Lower leg skin (tissue), 4 donors: ENCODE data around the gene POM121L2. TPM values are rescaled to one million over a fixed set of nuclear protein-coding genes. Genes with fewer than 3 reads are reported as not detected.

Experiments used
- DNase-seq, 2 donors: peaks; one replicate each; pipeline ENCODE4 v3.0.0-alpha.2; 2019; ENCODE audit warnings: low spot score in 2 of 2
- H3K4me3 ChIP-seq: fragments of 200-600 bp; sonication (generic); 2 replicates; pipeline ENCODE4 v1.5.1; 2017; ENCODE audit warnings: mild to moderate bottlenecking, low read depth; ENCODE audit not compliant: poor library complexity, severe bottlenecking
- POLR2A ChIP-seq, 2 donors: fragments of 450-650 bp; IDR thresholded peaks; one replicate each; pipeline ENCODE4 v1.6.1; 2016 to 2017; ENCODE audit warnings: antibody characterized with exemption in 2 of 2, mild to moderate bottlenecking in 1 of 2, moderate library complexity in 1 of 2
- WGBS, 2 donors: methylation state at CpG; one replicate each; pipeline ENCODE4 v1.1.5; 2018; 5-methylcytosine and 5-hydroxymethylcytosine counted together
- intact Hi-C: fragments of 100-400 bp; cut with DNase I; formaldehyde crosslinking; loops from one replicate; pipeline ENCODE4 v1.15.0; 2023; ENCODE audit warnings: low total_unique reads
- total RNA-seq, 4 donors: library from RNA; depleted of rRNA; stranded (reverse); fragments of >200 nt; gene quantifications; one replicate each; pipeline ENCODE4 v1.1.0, GENCODE V29; 2016
- TF ChIP-seq, protein P1 (sequence below), 3 donors: fragments of 450-650 bp; IDR thresholded peaks; one replicate each; pipeline ENCODE4 v1.5.1; 2016; ENCODE audit warnings: antibody characterized with exemption in 3 of 3, mild to moderate bottlenecking in 3 of 3, moderate library complexity in 2 of 3

Gene POM121L2
- total RNA-seq, 4 donors from 2014 or later, result not detected

DNA sequence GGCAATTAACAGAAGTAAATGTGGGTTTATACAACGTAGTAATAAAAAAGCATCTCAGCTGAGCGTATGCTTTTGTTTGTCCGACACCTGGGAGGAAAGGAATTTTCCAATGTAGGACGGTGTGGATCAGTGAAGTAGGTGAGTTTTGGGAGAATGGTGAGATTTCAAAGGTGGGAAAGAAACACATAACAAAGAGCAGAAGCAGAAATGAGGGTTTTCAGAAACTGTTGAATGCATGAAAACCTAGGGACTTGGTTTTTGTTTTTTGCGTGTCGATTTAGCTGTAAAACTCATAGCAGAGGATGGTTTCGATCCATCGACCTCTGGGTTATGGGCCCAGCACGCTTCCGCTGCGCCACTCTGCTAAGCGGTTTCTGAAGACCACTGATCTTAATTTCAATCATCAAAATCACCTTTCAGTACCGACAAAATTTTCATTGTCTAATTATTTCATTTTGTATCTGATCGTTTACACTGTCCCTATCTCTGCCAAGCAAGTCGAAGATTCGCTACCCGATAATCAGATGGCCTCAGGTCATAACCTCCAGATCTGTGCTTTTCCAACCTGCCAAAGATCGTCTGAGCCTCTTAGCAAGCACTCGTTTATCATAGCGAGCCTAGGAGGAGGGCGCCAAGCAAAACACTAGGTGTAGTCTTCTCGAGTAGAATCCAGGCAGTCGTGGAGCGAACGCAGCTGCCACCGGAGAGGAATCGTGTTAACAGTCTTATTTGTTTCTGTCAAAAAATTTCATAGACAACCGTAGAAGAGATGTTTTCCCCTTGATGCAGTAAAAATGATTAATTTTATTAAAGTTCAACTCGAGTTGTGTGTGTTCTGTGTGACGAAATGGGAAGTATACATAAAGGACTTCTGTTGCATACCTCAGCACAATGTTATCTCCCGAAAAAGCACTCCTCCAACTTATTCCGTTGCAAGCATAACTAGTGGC is 20.9 kb upstream of the POM121L2 start:
- WGBS, 2 donors, result 7% methylated on average over 32 of the region's 32 CpGs
- TF ChIP-seq, protein P1, sequence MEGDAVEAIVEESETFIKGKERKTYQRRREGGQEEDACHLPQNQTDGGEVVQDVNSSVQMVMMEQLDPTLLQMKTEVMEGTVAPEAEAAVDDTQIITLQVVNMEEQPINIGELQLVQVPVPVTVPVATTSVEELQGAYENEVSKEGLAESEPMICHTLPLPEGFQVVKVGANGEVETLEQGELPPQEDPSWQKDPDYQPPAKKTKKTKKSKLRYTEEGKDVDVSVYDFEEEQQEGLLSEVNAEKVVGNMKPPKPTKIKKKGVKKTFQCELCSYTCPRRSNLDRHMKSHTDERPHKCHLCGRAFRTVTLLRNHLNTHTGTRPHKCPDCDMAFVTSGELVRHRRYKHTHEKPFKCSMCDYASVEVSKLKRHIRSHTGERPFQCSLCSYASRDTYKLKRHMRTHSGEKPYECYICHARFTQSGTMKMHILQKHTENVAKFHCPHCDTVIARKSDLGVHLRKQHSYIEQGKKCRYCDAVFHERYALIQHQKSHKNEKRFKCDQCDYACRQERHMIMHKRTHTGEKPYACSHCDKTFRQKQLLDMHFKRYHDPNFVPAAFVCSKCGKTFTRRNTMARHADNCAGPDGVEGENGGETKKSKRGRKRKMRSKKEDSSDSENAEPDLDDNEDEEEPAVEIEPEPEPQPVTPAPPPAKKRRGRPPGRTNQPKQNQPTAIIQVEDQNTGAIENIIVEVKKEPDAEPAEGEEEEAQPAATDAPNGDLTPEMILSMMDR (IDR thresholded peaks at IDR 0.05), result no peak
- TF ChIP-seq POLR2A (IDR thresholded peaks at IDR 0.05), result no peak
- intact Hi-C loops, result loop anchor here (10.0 kb wide), 1 partner anchor 128 kb away; no protein-coding TSS in a partner anchor
- no peak overlapping the region for H3K4me3 ChIP-seq
- DNase-seq, result no peak

DNA sequence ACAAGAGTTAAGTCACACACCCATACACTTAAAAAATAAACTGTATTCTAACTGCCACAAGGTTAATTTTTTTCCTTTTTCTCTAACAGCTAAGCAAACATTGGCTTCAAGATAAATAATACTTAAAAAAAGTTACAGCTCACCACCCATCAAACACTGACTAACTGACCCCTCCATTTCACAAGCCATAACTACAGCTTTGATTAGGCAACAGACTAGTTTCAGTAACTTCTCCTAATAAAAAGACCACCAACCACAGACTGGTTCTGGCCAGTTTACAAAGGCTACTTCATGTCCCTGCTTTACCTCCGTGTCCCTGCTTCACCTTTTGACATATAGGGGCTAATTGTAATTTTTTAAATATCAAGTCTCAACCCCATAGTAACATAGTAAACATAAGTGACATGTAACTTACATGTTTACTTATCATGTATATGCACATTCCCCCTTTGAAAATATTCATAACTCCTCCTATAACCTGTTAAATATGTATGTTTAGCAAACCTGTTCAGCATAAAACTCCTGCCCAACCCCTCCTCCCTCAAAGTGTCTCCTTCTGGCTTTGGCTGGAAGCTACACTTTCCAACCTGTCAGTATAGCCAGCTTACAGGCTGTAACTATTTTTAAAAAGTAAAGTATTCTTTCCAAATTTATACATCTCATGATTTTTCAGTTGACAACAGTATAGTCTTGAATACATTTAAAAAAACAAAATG is 15.1 kb upstream of the POM121L2 start:
- 34 to 56% methylated on average over 1 of the region's 1 CpG for WGBS, 2 donors
- TF ChIP-seq, protein P1 (IDR thresholded peaks at IDR 0.05), result no peak
- no peak for TF ChIP-seq POLR2A (IDR thresholded peaks at IDR 0.05)
- intact Hi-C loops, result no loop called here
- H3K4me3 ChIP-seq, result no peak overlapping the region
- no peak for DNase-seq

DNA sequence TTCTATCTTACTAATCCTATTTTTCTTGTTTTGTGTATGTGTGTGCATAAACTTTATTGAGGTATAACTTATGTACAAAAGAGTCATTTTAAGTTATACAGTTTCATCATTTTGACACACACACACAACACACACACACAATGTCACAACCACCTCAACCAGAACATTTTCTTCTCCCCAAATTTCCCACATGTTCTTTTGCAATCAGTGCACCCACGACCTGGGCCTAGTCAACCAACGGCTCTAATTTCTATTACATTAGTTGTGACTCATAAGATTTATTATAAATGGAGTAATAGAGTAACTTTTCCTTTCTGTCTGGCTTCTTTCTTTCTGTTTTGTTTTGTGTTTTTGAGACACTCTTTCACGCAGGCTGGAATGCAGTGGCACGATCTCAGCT is 9.8 kb upstream of the POM121L2 start:
- H3K4me3 ChIP-seq, result no peak overlapping the region
- no peak for DNase-seq
- intact Hi-C loops, result no loop called here
- 77 to 90% methylated on average over 4 of the region's 4 CpGs for WGBS, 2 donors
- TF ChIP-seq, protein P1 (IDR thresholded peaks at IDR 0.05), result no peak
- TF ChIP-seq POLR2A (IDR thresholded peaks at IDR 0.05), result no peak

DNA sequence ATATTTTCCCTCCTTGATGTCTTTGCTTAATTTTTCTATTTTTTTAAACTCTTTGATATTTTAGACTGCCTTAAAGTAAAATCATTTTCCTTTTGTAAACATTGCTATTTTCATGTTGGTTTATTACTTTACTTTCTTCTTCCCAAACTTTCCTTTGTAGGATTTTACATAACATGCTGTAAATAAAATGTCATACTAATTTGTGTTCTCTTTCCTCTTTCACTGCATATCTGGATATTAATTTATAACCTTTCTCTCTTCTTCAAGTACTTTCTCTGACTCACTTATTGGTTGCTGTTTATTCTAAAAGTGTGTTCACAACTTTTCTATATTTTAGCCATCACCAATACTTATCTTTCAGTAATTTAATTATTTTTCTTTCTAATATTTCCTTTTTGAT is 9.3 kb upstream of the POM121L2 start:
- no peak for TF ChIP-seq POLR2A (IDR thresholded peaks at IDR 0.05)
- TF ChIP-seq, protein P1 (IDR thresholded peaks at IDR 0.05), result no peak
- intact Hi-C loops, result no loop called here
- no peak for DNase-seq
- no peak overlapping the region for H3K4me3 ChIP-seq

DNA sequence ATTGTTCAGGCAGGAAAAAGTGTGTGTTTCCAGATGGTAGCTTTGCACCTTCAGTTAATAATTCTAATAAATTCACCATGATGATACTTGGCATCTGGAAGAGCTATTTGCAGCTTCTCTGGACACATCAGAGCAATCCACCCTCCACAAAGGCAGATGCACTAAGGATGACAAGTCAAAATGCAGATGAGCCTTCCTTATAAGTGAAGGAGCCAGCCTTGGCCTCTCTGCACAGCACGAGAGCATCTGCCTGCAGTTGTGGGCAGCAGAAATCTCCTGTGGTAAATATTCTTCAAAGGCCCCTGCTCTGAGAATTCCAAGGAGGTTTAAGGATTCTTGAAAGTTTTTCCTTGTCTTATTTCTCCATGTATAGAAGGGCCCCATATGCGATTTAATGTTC is 6.9 kb upstream of the POM121L2 start:
- no peak overlapping the region for H3K4me3 ChIP-seq
- WGBS, 2 donors, result 51 to 58% methylated on average over 2 of the region's 2 CpGs
- intact Hi-C loops, result no loop called here
- no peak for DNase-seq
- TF ChIP-seq POLR2A (IDR thresholded peaks at IDR 0.05), result no peak
- TF ChIP-seq, protein P1 (IDR thresholded peaks at IDR 0.05), result no peak
